CD4-positive, alpha-beta T cell (primary cell): ENCODE measurements around the gene NSD2. TPM values are rescaled to one million over a fixed set of nuclear protein-coding genes. Genes with fewer than 3 reads are reported as not detected.

Experiments
- ATAC-seq: fragments of 200-7000 bp; cut with Tn5 transposase; one replicate; pipeline ENCODE4 v1.10.0; 2022; ENCODE audit warnings: mild to moderate bottlenecking; ENCODE audit not compliant: poor library complexity
- CTCF ChIA-PET: fragments of 350-600 bp; sonication (Branson Sonifier 250); formaldehyde crosslinking; loops from one replicate; lab custom pipeline; 2021; ENCODE audit warnings: antibody characterized with exemption, inconsistent platforms; lab: Charles Lee
- POLR2A ChIA-PET: fragments of 350-600 bp; sonication (Branson Sonifier 250); formaldehyde crosslinking; loops from one replicate; lab custom pipeline; 2021; ENCODE audit warnings: antibody characterized with exemption, inconsistent platforms; lab: Charles Lee
- DNase-seq, 14 experiments: peaks; one replicate each; pipeline ENCODE4 v3.0.0-alpha.2; 2013 to 2020; ENCODE audit warnings: mixed read lengths in 2 of 14
- H3K27ac ChIP-seq, 2 donors: one replicate each; pipeline versions ENCODE4 v1.5.1 to v1.7.0; 2013; ENCODE audit warnings: low read length in 2 of 2, low read depth in 1 of 2, mild to moderate bottlenecking in 1 of 2
- H3K27me3 ChIP-seq, 2 experiments: 1 replicate in 1 of 2; 2 replicates in 1 of 2; pipeline versions ENCODE4 v1.6.1 to v1.7.0; 2013; ENCODE audit warnings: low read length in 2 of 2, control low read depth in 1 of 2, mild to moderate bottlenecking in 1 of 2, moderate library complexity in 1 of 2; ENCODE audit not compliant: insufficient read depth in 2 of 2, control insufficient read depth in 1 of 2
- H3K36me3 ChIP-seq: one replicate; pipeline ENCODE4 v1.6.1; 2013; ENCODE audit warnings: low read length, control low read depth; ENCODE audit not compliant: insufficient read depth
- H3K4me1 ChIP-seq: one replicate; pipeline ENCODE4 v1.6.1; 2013; ENCODE audit warnings: low read length, control low read depth; ENCODE audit not compliant: insufficient read depth
- H3K4me3 ChIP-seq: one replicate; pipeline ENCODE4 v1.5.1; 2013; ENCODE audit warnings: mild to moderate bottlenecking, low read length, moderate library complexity
- H3K9me3 ChIP-seq, 2 experiments: 1 replicate in 1 of 2; 2 replicates in 1 of 2; pipeline versions ENCODE4 v1.6.1 to v1.7.0; 2013; ENCODE audit warnings: low read length in 2 of 2, mild to moderate bottlenecking in 2 of 2, control low read depth in 1 of 2, moderate library complexity in 1 of 2; ENCODE audit not compliant: control insufficient read depth in 1 of 2, insufficient read depth in 1 of 2
- H3K27ac Mint-ChIP-seq: one replicate; pipeline ENCODE4 v1.8.0; 2020; ENCODE audit warnings: mixed read lengths
- H3K27me3 Mint-ChIP-seq: one replicate; pipeline ENCODE4 v1.8.0; 2021; ENCODE audit warnings: mixed read lengths
- H3K36me3 Mint-ChIP-seq: one replicate; pipeline ENCODE4 v1.8.0; 2021; ENCODE audit warnings: low read depth, mixed read lengths
- H3K4me1 Mint-ChIP-seq: one replicate; pipeline ENCODE4 v1.8.0; 2021; ENCODE audit warnings: low read depth, mixed read lengths
- H3K4me3 Mint-ChIP-seq: one replicate; pipeline ENCODE4 v1.8.0; 2020; ENCODE audit warnings: mild to moderate bottlenecking, mixed read lengths
- H3K9me3 Mint-ChIP-seq: one replicate; pipeline ENCODE4 v1.8.0; 2020; ENCODE audit warnings: mixed read lengths
- CTCF ChIP-seq: fragments of 200-600 bp; IDR thresholded peaks from one replicate; pipeline ENCODE4 v1.8.0; 2022; ENCODE audit warnings: antibody characterized with exemption, mild to moderate bottlenecking
- intact Hi-C, 2 experiments: fragments of 100-400 bp; cut with DNase I in 1 of 2; cut with micrococcal nuclease in 1 of 2; formaldehyde crosslinking; loops; one replicate each; pipeline versions ENCODE4 v1.15.1 to v1.9.0; 2023 to 2025; cut with DNase I, micrococcal nuclease
- total RNA-seq, 174 experiments: library from RNA in 2 of 174; stranded (reverse) in 2 of 174; gene quantifications; one replicate each; pipeline ENCODE4 v1.2.3 and lab custom pipeline; 2021 to 2026

Gene NSD2
- total RNA-seq, 2 experiments from 2014 or later, result 42.4 to 45.8 TPM

DNA sequence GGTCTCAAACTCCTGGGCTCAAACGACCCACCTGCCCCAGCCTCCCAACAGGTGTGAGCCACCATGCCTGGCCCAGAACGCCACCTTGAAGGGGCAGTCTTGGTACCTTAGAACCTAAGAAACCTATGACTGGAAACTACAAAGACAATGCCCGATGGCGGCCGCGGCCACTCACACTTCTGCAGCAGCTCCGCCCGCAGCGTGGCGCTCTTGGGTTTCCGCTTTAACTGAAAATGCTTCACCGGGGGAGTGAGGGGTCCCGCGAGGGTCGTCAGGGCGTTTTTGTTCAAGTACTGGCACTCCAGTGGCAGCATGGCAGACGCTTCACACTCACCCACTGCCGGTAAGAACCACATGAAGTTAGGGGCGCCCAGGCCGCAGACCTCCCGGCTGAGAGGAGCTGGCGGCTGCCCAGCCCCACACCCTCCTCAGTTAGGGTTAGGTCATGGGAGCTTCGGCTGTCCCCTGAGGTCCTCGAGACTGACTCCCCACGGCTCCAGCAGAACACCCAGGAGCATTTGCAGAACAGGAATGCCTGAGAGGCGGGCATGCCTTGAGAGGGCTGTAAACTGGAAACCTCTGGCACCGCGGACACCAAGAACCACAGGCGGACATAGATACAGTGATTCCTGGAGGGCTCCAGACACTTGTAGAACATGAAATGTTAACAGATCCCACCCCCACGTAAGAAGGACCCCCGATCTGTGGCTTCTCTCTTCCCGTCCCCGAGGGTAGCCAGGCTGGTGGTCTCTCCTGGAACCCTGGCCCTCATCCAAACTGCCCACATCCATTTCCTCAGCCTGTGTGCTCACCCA, 118.5 kb downstream of the NSD2 start:
- Mint-ChIP-seq H3K27ac (no peak overlapping the region), H3K36me3 (peaks cover 52% of the 10 kb centered on the region), H3K9me3 (no peaks in the 10 kb centered on the region), H3K4me1 (no peaks in the 10 kb centered on the region), H3K4me3 (no peak overlapping the region), H3K27me3 (no peaks in the 10 kb centered on the region)
- Histone ChIP-seq H3K27ac (no peak overlapping the region), H3K36me3 (peaks cover 68% of the 10 kb centered on the region), H3K27me3 (no peaks in the 10 kb centered on the region), H3K9me3 (no peaks in the 10 kb centered on the region), H3K4me3 (no peak overlapping the region), H3K4me1 (no peaks in the 10 kb centered on the region)
- no peak for TF ChIP-seq CTCF
- DNase-seq (no peak), ATAC-seq (no peak)
- CTCF ChIA-PET, result no interaction called here
- POLR2A ChIA-PET, result no interaction called here
- intact Hi-C loops, result no loop called here

DNA sequence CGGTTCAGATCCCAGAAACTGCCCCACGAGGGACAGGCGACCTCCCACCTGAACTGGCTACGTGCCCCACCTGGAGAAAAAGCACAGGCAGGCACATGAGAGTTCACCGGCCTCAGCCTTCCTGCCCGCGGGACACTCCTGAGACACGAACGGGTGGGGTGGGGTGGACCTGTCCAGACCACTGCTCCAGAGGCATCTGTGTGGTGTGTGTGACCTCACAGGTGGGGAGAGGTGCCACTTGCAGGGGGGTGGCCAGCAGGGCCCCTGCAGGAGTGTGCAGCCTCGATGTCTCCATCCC, 119.1 kb downstream of the NSD2 start:
- POLR2A ChIA-PET, result no interaction called here
- H3K27ac Mint-ChIP-seq, result no peak overlapping the region

DNA sequence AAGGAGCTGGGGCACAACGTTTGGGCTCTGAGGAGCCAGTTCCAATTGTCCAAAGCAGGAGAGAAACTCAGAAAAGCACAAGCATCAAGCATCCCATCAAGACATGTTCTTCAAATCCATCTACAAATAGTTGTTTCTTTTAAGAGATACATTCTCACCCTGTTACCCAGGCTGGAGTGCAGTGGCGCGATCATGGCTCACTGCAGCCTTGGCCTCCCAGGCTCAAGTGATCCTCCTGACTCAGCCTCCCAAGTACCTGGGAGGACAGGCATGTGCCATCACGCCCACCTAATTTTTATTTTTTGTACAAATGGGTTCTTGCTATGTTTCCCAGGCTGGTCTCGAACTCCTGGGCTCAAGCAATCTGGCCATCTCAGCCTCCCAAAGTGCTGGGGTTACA, 119.5 kb downstream of the NSD2 start:
- intact Hi-C loops, result no loop called here
- DNase-seq (no peak), ATAC-seq (no peak)
- Histone ChIP-seq H3K27ac (no peak overlapping the region), H3K4me3 (no peak overlapping the region), H3K9me3 (no peaks in the 10 kb centered on the region), H3K4me1 (no peaks in the 10 kb centered on the region), H3K27me3 (no peaks in the 10 kb centered on the region), H3K36me3 (peaks cover 59% of the 10 kb centered on the region)
- no peak for TF ChIP-seq CTCF
- Mint-ChIP-seq H3K4me3 (no peak overlapping the region), H3K27ac (no peak overlapping the region), H3K4me1 (no peaks in the 10 kb centered on the region), H3K9me3 (no peaks in the 10 kb centered on the region), H3K36me3 (peaks cover 52% of the 10 kb centered on the region), H3K27me3 (no peaks in the 10 kb centered on the region)
- ChIA-PET POLR2A (no interaction called here), CTCF (no interaction called here)

More for the DNA sequence above, 119.1 kb downstream of the NSD2 start:
- Mint-ChIP-seq H3K4me3 (no peak overlapping the region), H3K4me1 (no peaks in the 10 kb centered on the region), H3K36me3 (peaks cover 52% of the 10 kb centered on the region), H3K27me3 (no peaks in the 10 kb centered on the region), H3K9me3 (no peaks in the 10 kb centered on the region)
- intact Hi-C loops, result no loop called here
- Histone ChIP-seq H3K4me1 (no peaks in the 10 kb centered on the region), H3K36me3 (peaks cover 62% of the 10 kb centered on the region), H3K27ac (no peak overlapping the region), H3K4me3 (no peak overlapping the region), H3K9me3 (no peaks in the 10 kb centered on the region), H3K27me3 (no peaks in the 10 kb centered on the region)
- DNase-seq (no peak), ATAC-seq (no peak)
- CTCF ChIA-PET, result no interaction called here
- TF ChIP-seq CTCF, result no peak
